SHP77 treated with DMSO at 0.1 percent for 48 hours (cell line): ENCODE measurements around the gene PLXNA4.

Experiments
- DNase-seq: peaks from one replicate; lab custom pipeline; 2025; lab: John Stamatoyannopoulos, UW

The PLXNA4 gene

DNA sequence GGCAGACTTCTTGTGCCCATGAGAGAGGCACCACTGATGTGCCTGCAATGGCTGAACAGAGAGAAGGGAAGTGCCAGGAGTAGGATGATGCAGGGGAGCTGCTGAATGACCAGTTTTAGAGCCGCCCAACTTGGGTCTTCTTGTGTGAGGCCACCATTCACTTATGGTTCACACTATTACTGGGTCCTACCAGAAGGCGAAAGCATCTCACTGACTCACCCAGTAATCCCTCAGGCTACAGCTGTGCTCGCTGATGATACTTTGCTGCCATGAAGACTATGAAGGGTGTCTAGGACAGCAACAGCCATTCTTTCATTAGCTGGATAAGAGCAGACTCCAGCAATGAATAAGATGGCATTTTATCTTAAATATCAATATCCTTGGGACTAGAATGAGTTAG, 47.6 kb downstream of the PLXNA4 start:
- no peak for DNase-seq

DNA sequence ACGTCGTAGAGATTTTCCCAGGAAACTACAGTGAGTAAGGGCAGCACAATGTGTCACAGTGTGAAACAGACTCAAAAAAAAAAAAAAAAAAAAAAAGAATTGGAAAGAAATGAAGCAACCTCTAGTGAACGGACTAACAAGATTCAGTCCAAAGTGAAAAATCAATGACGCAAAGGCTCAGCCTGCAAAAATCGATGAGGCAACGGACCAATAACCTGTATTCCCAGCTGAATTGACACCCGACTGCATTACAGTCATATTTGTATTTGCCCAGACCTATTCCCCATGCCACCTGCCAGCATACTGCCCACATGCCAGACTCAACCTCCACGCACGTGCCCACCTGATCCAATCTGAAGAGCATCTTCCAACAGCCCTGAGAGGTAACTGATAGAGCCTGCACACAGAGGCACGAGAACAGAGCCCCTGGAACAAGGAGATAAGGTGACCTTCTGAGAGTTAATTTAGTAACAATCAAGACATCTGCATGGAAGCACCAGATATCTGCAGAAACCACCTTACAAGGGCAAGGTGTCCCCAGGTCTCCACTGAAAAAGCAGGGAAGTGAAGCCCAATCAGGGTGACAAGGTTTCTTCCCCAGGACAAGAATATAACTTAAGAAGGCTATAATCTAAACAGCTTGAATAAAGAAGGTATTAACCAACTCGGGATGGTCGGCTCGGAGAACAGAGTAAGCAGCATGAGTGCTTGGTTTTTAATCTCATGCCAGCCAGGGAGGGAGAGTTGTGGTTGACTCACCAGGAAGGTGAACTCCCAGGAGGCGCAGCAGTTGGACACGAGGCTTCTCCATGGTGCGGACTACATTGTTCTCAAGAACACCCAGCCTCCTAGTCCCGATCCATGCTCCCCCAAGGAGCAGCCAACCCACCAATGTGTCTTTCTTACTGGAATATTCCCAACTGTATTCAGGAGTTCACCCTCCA, 48.5 kb downstream of the PLXNA4 start:
- no peak for DNase-seq

DNA sequence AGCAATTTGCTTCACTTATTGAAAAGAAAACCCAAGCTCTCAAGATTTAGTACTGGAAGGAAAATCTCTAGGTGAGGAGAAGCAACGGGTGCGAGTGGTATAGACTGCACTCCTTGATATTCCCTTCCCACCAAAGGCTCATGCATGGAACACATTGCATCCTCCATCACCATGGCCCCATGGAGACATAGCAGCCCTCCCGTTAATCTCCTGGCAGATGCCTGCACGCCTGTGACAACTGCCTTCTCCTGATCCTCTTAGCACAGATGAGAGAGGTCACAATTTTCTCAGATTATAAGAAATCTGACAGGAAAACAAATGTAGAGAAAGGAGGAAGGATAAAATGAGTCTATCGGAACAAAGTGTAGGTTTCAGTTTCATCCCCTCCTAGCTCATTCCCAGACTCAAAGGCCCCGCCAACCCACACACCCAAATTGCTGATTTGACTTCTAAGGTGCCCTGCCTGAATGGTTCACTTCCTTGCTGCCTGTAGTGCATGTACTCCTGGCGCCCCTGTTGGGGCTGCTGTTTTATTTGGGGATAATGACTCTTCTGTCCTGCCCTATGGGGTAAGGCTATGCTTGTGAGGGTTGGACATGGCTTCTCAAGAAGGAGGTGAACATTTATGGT, 50.0 kb downstream of the PLXNA4 start:
- no peak for DNase-seq

DNA sequence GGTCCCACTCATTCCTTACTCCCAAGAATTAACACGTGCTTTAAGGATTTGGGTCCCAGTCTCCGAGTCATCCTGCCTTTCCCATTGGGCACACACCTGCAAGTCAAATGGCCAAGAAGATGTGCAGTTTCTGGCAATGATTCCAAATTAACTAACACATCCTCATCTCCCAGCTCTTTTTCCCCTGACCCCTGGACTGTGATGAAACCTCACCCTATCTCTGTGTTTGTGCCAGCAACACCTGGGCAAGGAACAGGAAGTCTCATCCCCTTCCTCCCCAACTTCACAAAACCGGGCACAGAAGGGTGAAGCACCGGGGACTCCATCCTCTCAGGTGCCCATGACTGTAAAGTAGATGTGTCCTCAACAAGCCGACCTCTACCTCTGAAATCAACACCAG, 54.8 kb downstream of the PLXNA4 start:
- DNase-seq, result no peak

DNA sequence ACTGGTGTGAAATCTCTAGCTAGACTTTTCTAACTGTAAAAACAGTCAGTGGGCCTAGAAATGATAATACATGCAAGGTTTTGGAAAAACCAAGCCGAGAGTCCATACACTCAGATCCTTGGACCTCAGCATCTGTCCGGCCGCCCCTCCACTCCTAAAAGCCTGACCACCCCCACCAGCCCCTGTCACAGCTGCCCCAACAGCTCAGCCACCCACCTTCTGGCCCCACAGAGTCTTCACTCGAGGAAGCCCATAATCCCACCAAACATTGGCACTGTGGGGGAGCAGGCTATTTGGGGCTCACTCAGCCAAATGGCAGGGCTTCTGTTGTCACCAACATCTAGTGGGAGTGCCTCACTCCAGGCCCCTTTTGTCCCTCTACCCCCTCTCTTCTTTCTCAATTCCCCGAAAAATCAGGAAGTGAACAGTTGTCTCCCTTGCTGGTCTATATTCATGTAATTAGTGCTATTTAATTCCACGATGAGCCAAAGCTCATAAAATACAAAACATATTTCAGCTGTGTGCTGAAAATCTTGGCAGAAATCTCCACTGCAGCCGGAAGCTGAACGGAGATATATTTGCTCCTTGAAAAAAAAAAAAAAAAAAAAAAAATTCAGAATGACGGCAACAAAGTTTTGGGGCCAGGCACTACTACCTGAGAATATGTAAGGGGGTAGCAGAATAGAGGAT, 55.5 kb downstream of the PLXNA4 start:
- no peak for DNase-seq

DNA sequence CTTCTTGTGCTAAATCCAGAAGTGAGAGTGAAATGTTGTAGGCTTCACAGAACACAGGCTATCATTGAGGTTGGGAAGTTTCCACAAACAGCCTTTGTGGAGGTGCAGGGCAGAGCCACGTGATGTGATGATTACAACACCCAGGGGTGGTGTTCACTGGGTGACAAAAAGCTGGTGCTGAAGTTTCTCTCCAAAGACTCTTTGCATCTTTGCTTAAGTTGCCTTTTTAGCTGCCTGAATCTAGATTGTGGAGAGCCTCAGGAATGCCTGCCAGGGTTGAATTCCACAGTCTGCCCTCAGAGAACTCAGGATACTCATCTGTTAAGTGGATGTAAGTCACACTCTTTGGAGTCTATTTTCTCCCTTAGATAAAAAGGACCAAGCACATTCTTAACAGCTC, 56.3 kb downstream of the PLXNA4 start:
- DNase-seq, result no peak

DNA sequence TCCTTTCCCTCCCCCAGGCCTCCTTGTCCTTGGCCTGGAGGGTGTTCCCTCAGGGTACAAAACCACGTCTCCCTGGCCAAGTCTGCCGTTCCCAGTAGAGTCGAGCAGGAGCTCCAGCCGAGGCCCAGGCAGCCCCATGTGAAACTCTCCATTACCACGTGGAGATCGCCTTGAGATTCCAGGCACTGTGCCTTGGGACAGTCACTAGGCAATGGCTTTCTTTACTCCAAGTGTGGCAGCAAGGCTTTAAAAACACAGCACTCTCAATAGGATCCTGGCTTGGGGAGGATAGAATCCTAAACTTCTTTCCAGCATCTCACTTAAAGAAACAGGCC, 57.5 kb downstream of the PLXNA4 start:
- DNase-seq, result no peak

DNA sequence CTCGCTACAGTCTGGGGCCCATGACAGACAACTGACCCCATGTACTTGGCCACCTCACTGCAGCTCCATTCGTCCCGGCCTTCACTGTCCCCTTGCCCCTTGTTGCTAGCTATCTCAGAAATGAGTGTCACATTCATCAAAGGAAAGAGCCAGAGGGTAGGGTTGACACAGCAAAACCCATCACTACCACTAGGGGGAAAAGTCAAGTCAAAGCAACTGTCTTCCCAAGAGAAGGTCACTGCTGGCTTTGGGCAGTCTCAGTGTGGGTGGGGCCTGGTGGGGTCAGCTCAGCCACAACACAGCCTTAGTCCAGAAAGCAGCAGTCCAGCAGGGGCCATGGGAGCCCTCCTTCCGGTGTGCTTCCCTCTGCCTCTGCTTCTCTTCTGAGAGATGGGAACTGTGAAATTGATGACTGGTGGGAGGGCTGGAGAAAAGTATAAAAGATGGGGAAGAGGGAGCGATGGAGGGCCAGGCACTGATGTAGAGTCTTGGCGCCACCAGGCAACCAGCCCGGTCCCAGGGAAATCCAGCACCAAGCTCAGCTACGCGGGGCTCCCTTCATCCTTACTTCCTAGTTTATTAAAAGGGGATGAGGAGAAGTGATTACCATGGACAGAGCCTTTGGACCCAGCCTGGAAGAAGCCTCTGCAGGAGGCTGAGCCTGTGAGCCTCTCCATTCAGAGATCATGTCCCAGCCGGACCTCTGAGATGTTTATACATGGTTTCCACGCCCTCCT, 58.0 kb downstream of the PLXNA4 start:
- no peak for DNase-seq

DNA sequence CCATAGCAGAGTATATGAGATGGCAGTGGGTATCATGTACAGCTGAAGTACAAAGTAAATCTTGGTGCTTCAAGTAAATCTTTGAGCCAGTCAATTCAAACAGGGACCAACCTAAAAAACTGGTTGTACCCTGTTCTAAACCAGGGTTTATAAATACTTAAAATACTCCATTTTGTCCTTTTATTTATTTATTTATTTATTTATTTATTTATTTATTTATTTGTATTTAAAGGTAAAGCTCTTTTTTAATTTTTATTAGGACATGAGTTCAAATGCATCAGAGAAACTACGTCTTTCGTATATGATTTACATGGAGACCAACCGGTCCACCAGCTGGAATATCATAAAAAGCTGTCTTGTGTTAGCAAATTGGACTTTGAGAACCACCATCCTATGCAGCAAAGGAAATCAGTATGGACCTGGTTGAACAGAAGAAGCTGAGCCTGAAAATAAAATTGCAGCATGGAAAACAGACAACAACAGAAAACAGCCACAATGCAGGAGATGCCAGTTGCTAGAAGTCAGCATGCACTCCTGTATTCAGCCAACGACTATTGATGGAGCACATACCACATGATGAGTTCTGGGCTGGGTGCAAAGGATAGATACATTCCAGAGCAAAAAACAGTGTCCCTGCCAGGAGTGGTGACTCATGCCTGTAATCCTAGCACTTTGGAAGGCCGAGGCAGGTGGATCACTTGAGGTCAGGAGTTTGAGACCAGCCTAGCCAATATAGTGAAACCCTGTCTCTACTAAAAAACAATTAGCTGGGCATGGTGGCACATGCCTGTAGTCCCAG, 60.0 kb downstream of the PLXNA4 start:
- no peak for DNase-seq

DNA sequence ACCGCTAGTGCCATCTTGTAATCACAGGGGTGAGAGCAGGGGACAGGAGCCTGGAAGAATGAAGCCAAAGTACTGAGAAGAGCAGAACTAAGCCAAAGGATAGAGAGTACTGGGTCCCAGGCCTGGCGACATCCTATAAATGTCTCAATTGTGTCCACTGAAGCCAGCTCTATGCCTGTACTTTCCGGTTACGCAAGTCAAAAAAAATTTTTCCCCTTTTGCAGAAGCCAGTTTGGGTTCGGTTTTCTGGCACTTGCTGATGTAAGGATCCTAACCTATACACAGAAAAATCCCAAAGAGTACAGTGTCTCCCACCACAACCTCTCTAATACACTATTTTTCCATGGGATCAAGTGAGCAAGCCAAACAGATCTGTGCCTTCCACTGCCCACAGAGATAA, 61.1 kb downstream of the PLXNA4 start:
- no peak for DNase-seq

DNA sequence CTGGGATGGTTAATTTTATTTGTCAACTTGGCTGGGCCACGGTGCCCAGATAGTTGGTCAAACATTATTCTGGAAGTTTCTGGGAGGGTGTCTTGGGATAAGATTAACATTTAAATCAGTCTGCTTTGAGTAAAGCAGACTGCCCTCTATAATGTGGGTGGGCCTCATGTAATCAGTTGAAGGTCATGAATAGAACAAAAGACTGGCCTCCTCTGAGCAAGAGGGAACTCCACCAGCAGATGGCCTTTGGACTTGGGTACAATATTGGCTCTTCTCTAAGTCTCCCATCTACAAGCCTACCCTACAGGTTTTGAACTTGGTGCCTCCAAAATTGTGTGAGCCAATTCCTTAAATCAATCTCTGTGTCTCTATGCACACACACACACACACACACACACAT, 61.8 kb downstream of the PLXNA4 start:
- no peak for DNase-seq

DNA sequence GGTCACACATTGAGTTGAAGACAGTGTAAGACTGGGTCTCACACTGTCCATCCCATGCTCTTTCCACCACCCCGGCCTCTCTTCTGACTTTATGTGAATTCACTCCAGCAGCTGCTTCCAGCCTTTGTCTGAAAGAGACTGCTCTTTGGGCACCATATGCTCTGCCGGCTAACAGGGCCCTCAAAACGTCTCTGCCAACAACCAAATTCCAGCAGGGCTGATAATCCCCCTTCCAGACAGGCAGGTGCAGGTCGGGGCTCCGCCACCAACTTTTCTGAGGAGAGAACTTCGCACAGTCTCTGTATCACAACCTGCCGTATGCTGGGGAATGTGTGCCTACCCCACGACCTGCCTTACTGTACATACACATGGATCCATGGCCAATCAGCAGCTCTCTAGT, 64.3 kb downstream of the PLXNA4 start:
- DNase-seq, result no peak

DNA sequence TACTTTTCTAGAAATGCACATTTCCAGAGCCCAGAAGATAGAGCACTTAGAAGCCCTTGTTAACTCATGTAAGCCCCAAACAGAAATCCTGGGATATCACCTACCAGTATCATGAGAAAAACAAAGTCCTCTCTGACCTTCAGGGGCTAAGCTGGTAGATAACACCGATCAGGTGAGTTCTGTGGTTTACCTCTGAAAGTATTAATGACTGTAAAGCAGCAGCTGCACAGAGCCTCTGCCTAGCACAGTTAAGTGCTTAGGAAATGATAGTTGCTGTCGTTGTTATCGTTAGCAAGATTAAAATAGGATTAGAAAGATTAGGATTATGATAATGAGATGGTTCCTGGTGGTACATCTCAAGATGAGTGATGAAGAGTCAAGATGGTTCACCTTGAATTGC, 64.9 kb downstream of the PLXNA4 start:
- DNase-seq, result no peak

DNA sequence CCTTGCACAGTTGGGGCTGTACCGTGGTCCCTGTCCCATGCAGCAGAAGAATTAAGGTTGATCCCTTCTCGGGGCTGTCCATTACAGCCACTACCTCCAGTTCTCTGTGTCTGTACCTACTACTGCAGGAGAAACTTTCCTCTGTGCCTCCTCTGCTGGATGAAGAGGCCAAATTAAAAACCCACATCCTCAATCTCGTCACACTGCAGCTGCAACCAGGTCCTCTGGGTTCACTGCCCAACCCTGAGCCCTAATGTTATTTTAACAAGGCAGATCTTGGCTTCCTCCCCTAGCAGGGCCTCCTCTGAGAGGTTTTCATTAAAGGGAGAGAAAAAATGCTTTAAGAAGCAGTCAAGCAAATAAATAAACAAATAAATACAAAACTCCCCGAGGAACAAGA, 66.6 kb downstream of the PLXNA4 start:
- DNase-seq, result no peak

DNA sequence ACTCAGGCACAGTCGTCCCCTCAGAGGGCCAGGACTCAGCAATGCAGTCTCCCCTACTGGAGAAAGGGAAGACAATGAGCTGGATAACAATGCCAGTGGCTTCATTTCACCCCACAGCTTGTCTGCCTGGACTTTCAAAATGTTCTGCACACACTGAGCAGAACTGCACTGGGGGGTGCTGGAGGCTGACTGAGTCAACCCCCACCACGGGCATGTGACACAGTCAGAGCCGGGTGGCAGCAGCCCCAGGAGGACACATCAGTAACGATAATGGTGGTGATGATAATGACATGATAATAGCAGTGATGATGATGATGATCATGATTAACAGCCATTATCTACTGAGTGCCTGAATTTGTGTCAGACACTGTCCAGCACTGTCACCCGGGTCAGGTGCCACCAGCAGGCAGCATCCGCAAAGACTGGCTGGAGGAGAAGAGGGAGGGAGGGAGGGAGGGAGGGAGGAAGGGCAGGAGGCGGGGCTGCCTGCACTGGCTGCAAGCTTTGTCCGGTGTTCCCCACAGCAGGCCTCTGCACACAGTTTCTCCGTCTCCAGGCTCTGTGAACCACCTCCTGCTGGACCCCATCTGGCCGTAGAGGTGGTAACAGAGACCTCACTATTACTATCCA, 67.4 kb downstream of the PLXNA4 start:
- no peak for DNase-seq

DNA sequence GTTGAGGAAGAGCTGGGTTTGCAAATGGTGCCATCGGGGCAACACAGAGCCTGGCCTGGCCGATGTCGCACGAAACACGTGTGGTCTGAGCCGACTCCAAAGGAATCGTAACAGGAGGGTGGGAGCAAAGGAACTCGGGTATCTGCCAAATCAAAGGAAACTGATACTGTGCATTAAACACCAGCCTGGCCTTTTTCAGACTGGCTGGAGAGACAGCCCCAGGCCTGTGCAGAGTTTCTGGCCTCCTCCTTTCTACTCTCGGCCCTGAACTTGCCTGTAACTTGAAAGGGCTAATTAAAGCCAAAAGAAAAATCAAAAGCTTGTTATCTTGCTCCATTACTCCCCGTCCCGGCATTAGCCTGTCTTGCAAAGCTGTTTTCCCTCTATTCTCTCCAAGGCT, 71.4 kb downstream of the PLXNA4 start:
- no peak for DNase-seq

DNA sequence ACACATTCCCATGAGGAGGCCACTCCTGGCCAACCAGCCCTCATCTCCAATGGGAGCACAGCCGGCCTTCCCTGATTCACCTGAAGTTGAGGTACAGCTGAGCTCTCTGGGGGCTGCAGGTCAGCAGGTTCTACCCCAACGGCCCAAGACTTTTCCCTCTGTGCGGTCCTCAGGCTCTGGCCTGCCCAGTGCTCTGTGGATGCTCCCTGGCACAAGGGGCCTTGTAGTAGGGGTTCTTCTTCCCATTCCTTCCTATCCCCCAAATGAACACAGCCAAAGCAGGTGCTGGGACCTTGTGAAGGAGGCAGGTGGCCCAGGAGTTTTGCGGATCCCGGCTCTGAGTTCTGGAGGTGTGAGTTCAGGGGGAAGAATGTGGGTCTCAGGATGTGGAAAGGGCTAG, 72.2 kb downstream of the PLXNA4 start:
- no peak for DNase-seq

DNA sequence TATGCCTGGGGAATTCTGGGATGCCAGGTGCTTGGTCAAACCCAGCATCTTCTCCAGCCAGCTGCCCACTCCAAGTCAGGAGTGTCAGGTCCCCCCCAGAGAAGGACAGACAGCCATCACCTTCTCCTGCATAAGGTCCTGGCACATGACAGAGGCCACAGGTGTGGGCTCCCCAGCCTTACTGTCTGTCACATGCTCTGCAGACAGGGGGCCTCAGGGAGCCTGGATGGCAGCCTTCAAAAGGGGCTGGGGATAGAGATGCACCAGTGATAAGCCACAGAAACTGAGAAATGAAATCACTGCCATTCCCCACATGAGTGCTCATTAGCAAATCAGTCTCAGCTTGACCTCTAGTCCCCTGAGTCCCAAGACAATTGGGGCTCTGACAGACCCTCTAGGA, 72.9 kb downstream of the PLXNA4 start:
- no peak for DNase-seq

DNA sequence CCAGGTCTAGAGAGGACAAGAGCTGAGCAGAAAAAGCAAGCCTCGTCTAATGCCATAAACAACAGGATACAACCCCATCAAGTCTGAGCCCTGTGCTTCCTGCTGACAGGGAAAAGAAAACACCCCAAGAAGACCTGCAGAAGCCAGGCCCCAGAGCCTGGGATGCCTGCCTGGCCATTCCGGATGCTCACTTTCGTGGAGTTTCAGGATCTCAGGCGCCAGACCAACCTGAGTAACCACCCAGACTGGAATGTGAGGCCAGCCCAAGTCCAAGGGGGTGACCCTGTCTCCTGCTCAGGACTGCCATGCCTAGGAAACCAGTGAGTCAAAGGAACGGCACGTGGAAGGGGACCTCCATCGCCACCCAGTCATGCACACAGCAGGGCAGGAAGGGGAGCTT, 74.3 kb downstream of the PLXNA4 start:
- DNase-seq, result no peak

DNA sequence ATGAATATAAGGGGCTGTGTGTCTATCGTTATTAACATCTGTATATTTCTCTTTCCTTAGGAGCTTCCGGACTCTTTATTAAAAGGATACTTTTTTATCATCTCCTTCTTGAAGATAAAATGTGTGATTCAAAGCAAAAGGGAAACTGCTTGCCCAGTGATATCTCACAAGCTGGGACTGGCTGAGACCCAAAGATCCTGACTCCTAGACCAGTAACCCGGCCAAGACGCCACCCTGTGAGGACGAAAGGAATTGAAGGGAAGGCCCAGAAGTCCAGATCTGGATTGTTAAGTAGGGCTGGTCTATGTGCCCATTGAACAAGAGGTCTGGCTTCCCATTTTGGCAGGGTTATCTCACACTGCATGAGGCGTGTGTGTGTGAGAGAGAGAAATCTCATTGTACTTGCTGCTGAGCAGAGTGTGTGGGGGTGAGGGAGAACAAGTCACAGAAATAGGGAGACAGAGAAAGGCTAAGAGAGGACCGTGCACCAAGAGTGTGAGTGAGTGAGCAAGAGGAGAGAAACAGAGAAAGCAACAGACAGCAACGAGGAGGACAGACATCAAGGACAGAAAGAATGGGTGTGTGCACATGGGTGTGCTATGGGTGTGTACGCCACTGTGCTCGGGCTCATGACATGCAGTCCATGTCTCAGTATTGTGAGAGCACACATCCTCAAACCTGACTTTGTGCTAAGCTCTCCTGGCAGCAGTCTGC, 75.4 kb downstream of the PLXNA4 start:
- DNase-seq, result no peak

DNA sequence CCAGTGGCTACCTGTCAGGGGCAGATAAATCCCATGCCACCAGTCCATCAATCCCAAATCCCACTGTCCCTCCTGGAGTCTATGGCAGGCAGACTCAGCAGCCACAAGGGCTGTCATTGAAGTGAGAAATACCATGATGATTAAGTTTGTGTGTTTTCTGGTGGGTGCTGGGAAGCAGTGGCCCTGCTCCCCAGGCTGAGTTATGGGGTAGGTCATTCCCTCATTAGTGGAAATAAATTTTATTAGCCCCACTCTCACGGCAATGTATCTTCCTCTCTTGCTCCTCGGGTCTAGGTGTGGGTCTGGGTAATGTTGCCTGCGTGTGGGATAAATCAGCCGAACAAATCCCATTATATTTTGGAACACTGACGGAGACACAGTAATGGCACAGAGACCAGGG, 76.8 kb downstream of the PLXNA4 start:
- DNase-seq, result no peak
